SKM-1 (cell line): ENCODE data around the gene TMEM164.

Experiments
- DNase-seq: peaks from one replicate; lab custom pipeline; 2025; ENCODE audit not compliant: unreplicated experiment; lab: John Stamatoyannopoulos, UW

The TMEM164 gene

DNA sequence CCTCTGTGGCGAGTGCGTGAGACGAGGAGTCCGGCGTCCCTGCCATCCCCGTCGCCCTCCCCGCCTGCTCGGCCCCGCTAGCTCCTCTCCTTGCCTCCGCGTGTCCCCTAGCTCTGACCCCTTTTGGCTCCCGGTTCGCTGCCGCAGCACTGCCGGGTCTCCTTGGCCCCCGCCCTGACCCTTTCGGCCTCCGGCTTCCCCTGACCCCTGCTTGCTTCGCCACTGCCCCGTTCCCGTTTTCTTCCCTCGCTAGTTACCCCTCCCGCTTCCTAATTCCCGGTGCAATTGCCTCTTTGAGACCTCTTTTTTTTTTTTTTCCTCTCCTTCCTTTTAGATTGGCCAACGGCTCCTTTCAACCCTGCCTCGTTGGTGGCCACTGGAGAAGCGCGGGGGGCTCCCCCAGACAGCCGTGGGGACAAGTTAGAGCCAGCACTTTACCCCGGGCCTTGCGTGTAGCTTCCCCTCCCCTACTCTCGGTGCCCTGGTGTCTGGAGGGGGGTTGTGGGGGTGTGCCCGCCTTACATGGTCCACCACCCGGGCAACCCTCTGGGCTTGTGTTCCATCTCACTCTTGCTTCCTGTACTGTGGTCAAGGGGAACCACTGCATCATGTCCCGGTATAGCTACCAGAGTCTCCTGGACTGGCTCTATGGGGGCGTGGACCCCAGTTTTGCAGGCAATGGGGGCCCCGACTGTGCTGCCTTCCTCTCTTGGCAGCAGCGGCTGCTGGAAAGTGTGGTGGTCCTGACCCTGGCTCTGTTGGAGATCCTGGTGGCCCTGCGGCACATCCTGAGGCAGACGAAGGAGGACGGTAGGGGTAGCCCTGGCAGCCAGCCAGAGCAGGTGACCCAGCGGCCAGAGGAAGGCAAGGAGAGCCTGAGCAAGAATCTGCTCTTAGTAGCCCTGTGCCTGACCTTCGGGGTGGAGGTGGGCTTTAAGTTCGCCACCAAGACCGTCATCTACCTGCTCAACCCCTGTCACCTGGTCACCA, 548 bp downstream of the TMEM164 start:
- no peak for DNase-seq

DNA sequence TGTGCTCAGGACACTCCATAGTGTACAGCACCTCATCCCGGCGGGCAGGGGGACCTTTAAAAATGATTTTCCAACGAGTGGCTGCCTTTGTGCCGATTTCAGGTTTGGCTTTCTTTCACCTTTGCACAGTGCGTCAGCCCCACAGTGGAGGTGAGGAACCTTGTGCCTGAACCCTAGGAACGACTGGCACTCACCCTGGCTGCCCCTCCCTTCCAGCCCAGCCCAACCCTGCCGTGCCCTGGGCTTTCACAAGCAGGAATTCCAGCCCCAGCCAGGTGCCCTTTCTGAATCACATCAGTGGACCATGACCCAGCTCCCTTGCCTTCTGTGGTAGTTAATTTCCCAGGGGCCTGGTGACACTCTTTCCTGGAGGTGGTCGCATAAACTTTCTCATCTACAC, 1.3 kb downstream of the TMEM164 start:
- DNase-seq: no peak

DNA sequence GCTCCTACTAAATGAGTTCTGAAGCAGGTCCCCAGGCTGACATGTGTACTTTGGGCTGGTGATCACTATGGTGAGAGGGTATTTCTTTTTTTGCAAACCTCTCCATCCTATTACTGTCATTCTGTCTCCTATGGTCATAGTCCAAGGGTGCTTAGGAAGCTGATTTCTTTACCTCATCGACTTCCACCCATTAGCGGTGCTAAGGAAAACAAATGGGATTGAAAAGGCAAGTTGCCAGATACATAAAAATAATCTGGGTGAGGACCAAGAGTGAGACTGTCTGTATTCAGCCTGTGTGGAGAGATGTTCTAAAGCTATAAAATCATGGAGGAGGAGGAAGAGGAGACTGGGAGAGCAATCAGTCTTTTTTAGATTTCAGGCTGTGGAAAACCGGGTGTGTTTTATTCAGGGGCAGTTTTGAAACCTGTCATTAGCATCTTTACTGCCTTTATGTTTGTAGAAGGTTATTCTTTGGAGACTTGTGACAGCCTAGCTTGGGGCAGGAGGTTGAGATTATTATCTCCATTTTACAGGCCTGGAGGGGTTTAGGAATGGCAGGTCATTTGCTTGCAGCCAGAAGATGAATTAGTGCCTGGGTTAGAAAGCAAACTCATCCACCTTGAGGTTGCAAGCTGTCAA, 1.9 kb downstream of the TMEM164 start:
- no peak for DNase-seq

DNA sequence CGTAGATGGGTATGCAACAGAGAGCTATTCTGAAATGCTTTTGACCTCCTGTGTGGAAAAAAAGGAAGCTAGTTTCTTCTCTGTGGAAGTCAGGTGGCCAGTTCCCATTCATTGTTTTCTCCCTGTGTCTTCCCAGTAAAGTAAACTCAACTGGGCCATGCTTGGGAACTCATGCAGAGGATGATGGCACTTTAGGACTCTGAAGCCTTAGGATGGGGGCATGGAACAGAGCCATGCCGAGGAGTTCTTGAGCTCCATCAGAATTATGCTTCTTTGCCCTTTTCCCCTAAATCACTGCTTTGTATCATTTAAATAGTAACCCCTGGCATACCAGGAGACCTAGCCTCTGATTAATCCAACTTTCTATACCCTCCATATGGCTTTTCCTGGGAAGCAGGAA, 3.2 kb downstream of the TMEM164 start:
- DNase-seq: no peak

DNA sequence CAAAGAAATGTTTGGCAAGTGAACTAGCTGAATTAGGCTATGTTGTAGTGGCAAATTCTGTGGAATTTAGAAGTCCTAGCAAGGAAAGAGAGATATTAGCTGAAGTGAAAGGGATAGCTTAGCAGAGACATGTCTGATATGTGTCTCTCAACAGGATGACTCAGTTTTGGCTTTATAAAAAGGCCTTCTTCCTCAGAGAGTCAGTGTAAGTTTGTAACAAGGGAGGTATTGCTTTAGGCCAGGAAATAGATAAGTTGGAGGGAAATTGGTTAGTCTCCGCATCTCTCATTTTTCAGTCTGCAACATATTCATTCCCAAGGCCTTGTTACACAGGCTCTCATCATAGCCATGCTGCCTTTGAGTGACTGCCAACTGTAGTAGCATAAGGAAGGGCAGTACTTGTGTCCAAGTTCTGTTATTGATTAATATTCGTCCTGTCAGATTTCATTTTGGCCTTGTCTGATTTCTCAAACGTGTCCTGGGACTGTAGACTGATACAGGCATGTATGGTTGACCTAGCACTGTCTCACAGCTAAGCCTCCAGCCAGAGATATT, 4.0 kb downstream of the TMEM164 start:
- no peak for DNase-seq

DNA sequence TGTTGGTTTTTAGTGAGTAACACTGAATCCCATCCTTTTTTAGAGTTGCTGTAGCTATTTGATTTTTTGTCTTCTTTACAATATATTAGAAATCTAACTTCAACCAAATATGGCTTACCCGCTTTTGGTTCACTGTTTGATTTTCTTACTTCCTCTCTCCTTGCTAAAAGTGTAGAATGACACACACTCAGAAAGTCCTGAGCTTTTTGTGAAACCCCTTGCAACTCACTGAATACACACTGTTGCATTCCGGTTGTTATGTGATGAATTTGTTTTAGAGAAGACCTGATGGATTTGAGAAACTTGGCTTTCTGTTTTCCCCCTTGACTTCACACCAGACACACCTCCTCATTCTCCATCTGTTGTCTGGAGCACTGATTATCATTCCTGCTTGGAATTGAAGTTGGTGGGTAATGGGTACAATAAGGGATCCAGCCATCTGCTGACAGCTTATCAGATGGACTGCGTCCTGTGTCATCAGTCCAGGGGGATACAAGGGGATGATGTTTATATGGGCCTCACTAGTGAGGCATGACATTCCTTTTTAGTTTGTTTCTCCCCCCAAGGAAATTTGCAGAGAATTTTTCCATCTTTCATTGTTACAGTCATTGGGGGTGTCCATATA, 5.2 kb downstream of the TMEM164 start:
- DNase-seq: no peak

DNA sequence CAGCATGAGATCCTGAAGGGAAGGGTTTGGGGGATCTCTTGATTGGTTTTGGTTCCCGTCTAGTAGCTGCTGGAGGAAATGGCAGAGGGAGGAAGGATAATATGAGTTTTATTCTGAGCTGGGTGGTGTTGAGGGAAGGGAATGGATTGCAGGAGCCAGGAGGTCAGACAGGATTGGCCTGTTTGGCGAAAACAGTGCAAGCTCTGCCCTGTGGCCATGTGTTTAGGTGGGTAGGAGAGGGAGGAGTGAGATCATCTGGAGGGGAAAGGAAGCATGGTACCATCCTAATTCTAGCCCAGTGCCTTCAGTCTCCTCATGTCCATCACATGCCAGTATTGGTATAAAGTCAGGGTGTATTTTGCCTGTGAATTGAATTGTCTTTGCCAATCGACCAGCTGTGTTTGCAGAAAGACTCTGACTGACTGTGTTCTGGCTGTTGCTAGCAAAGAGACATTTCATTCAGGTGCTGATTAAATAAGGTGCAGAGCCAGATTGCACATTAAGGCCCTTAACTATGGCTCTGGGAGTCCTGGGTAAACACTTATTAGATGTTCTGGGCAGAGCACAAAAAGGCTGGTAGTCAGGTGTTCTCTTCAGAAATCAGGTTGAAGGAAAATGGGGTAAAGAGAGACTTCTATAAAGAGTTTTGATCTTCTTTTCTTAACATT, 10.0 kb downstream of the TMEM164 start:
- DNase-seq: no peak

DNA sequence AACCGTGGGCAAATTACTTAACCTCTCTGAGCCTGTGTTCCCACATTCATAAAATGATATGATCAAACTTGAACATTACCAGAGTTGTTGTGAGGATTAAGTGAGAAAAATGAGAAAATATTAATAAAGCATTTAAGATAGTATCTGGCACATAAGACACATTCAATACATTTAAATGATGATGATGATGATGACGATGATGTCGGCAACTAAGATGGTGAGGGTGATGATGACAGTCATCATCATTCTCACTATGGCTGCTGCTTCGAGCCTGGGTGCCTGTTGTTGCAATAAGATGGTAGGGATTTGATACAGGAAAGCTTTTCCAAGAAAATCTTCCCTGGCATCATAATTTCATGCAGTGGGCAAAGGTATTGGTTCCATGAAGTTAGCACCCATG, 11.1 kb downstream of the TMEM164 start:
- no peak for DNase-seq

DNA sequence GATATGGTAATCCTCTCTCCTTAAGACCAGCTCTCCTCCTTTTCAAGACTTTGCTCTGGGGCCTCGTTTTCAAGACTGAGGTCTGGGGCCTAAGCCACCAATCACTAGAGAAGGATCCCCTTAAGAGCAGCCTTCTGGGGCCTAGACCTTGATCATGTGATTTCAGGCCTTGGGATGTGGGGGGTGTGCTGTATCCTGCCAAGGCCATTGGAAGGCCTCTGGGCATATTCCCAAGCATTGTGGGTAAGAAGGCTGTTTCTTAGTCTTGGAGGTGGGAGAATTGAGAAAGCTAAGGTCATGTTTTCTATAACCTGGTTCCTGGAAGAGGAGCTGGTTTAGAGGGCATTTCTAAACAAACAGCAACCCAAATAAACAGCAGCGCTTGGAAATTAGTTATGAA, 12.1 kb downstream of the TMEM164 start:
- DNase-seq: no peak

DNA sequence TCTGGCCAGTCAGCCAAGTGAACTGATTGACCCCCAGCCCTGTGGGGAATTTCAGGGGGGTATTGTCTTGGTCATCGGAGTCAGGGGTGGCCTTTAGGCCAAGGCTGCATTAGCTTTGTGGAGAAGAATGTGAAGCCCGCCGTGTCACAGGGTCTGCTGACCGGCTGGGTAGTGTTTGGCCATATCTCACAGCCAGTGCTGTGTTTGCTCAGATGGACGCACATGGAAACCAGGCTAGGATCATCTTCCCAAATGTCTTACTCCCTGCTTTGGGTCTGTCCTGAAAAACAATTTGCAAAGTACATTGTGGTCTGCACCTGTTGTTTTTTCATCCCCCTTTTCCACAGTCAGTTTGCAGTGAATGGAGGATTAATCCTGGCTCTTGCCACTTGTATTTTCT, 13.0 kb downstream of the TMEM164 start:
- DNase-seq: no peak

DNA sequence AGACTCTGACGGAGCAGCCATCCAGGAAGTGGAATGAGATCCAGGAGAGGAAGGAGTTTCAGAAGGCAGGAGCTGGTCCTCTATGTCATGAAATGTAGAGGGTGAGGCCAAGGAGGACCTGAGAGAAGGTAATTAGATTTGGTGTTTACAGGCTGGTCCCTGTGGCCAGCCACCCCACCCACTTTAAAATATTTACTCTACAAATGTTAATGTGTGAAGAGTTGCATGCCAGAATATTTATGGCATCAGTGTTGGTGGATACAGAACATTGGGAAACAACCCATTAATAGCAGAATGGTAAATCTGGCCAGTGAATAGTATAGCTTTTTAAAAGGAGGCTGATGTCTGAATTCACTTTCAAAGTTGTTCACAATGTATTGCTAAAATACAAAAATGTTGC, 17.6 kb downstream of the TMEM164 start:
- DNase-seq: no peak

DNA sequence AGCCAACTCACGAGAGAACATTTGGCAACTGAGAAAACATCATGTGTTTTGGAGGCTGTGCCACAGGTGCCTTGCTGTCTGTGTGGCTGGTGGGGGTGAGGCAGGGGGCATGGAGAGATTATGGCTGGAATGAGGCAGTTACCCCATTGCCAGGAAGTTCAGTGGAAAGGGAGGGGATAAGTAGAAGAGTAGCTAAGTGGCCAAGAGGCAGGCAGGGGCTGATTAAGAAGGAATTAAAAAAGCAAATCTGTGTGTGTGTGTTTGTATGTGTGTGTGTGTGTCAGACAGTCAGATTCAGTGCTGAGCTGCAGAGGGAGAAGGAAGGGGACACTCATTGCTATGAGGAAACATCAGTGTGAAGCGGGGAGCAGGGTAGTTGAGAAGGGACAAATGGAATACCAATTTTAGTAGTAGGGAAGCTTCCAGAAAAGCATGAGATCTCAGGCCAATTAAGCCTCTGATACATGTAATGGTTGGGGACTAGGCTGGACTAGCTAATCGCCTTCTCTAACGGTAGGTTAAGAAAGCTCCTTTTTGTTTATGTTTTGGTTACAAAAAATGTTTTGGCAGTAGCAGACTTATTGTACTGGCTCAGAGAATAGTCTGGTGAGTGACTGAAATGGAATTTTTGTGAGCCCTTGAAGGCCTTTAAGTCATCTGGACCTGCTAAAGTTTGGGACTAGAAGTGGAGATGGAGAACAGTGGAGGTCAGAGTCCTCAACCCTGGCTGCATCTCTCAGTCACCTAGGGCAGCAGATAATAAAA, 18.5 kb downstream of the TMEM164 start:
- no peak for DNase-seq

DNA sequence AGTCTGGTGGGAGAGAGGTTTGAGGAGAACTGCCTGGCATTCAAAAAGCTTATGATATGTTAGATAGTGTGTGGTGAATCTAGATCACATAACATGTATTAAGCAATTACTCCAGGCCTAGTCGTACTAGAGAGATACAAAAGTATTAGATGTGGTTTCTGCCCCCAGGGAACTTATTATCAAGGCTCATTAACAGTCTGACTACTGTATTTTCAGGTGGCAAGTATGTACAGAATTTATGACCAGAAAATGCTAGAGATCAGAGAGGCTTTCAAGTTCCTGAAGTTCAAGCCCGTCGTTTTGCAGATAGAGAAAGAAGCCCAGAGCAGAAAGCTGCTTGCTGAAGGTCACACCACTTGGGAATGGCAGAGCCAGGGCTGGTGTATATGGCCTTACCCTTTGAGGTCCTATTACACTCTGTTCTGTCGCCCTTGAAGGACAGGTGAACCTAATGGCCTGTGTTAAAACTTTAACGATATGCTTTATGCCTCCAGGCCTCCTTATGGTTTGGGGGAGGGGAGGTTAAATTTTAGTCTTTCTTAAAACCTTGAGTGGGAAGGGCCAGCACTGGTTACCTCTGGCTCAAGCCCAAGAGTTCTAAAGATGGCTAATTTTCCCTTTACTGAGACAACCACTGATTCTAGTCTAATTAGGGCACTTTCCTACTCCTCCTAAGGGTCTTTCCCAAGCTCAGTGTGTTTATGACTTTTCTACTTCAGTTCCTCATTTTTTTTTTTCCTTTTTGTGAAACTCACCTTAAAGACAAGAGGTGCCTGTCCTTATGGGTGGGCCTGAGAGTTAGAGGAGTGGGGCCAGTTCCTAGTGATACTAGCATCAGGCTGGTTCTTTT, 19.9 kb downstream of the TMEM164 start:
- no peak for DNase-seq

DNA sequence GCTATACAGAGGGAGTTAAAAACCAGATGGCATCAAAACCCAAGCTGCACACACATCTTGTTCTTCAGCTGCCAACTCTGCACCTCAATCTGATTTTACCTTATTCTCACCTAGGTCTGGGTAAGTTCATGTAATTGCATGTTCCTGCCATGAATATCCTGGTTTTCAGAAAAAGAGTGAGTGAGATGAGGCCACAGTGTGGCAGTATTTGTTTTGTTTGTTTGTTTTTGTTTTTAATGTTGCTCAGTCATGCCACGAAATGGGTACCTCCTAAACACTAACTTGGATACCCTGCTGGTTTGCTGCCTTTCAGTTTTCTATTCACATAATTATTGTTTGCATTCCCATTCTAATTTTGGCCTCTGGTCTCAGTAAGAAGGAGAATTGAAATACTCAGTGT, 22.5 kb downstream of the TMEM164 start:
- DNase-seq: no peak

DNA sequence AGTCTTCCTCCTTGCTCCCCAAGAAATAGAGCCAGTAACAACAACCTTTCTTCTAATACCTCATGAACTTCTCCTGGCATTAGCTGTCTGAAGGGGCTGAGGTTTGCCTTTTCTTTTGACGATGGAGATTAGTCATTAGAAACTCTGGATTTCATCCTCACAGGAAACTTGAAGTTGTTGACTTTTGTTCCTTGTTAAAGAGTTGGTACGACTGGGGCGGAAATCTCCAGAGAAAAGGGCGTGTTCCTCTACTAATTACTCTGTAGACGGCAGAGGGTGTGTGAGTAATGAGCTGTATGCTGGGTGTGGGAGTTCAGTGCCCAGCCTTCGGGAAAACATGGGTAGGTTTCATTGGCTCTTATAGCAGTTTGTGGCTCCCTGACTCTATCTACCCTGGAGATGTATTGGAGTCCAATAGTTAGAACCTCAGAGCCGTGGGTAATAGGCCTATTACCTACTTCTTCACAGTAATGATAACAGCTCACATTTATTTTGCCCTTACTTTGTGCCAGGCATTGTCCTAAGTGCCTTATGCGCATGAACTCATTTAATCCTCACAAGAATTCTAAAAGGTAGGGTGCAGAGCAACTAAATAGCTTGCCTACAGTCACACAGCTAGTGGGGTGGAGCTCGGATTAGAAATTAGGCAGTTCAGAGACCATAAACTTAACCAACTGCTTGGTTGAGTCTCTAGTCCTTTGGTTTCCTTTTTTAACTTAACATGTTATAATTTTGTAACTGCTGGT, 23.4 kb downstream of the TMEM164 start:
- DNase-seq: no peak

DNA sequence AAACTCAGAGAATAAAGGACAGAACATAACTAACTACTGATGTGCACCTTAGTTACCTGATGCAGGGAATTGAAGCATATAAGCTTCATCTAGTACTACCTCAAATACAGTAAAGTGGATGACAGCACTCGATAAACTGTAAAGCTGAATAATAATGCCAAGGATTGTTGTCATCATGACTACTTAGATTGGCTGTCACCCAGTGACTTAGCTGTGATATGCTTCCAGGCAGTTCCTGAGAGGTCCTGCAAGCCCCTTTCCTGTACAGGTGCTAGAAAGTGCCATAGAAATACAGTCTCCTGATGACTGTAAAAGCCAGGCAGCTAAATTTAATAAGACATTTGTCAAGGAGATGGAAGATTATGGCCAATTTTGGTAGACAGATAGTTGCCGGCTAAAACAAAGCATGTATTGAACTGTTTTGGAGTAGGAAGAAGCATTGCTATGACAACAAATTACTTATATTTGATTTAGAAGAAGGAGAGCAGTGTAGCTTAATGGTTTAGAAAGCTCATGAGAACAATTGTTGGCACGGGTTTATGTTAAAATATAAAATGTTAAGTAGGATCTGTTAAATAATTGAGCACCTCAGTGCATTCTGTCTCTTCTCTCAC, 29.7 kb downstream of the TMEM164 start:
- DNase-seq: no peak

DNA sequence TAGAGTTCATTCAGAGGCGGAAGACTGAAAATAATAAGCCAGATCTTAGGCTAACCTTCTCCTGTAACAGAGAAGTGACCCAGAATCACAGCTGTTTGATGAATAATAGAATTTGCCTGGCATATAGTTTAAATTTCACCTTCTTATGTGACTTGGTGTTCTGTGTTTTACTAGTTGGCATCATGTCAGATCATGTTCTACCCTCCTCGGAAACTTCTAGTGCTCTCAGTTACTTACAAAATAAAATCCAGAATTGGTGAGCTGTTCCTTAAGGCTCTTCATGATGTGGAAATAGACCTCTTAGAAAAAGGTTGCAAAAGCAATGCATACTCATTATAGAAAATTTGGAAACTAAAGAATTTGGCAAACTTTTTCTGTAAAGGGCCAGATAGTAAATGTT, 31.1 kb downstream of the TMEM164 start:
- no peak for DNase-seq
